ENCODE measurements around the gene ARHGAP44.

Gene ARHGAP44

GRCh38 chr17:12947047-12947446, 157.7 kb downstream of the ARHGAP44 start:
- Histone ChIP-seq H3K27me3 (ENCODE audit: control insufficient read depth in 2 of 2, insufficient read depth in 2 of 2, low read length in 2 of 2) (no peaks in the 10 kb centered on the region), H3K4me1 (ENCODE audit: control insufficient read depth in 2 of 2, insufficient read depth in 2 of 2, low read length in 2 of 2) (no peaks in the 10 kb centered on the region), H3K9ac (ENCODE audit: low read depth in 1 of 2, low read length in 2 of 2) (no peak overlapping the region), H3K9me3 (ENCODE audit: control insufficient read depth in 2 of 2, low read length in 2 of 2) (no peaks in the 10 kb centered on the region), H3K27ac (ENCODE audit: low read depth in 2 of 2, low read length in 2 of 2) (no peak overlapping the region), H3K4me3 (ENCODE audit: low read length in 2 of 2) (no peak overlapping the region), H3K36me3 (ENCODE audit: control insufficient read depth in 2 of 2, insufficient read depth in 2 of 2, low read length in 2 of 2) (peaks cover 47 to 48% of the 10 kb centered on the region in 2 donors)

- H3K27ac ChIP-seq (ENCODE audit: low read depth in 2 of 2, low read length in 2 of 2) = no peak overlapping the region
- H3K9me3 ChIP-seq (ENCODE audit: control insufficient read depth in 2 of 2, low read length in 2 of 2) = no peaks in the 10 kb centered on the region
- no peak overlapping the region for H3K4me3 ChIP-seq (ENCODE audit: low read length in 2 of 2)
- H3K36me3 ChIP-seq (ENCODE audit: control insufficient read depth in 2 of 2, insufficient read depth in 2 of 2, low read length in 2 of 2) = peaks cover 62 to 67% of the 10 kb centered on the region in 2 donors
- H3K27me3 ChIP-seq (ENCODE audit: control insufficient read depth in 2 of 2, insufficient read depth in 2 of 2, low read length in 2 of 2) = no peaks in the 10 kb centered on the region
- no peaks in the 10 kb centered on the region for H3K4me1 ChIP-seq (ENCODE audit: control insufficient read depth in 2 of 2, insufficient read depth in 2 of 2, low read length in 2 of 2)
- no peak overlapping the region for H3K9ac ChIP-seq (ENCODE audit: low read depth in 1 of 2, low read length in 2 of 2)
These were observed 162.7 kb downstream of the ARHGAP44 start for GRCh38 chr17:12952012-12952411.

- no peaks in the 10 kb centered on the region for H3K27me3 ChIP-seq (ENCODE audit: control insufficient read depth in 2 of 2, insufficient read depth in 2 of 2, low read length in 2 of 2)
- no peak overlapping the region for H3K27ac ChIP-seq (ENCODE audit: low read depth in 2 of 2, low read length in 2 of 2)
- no peak overlapping the region for H3K9ac ChIP-seq (ENCODE audit: low read depth in 1 of 2, low read length in 2 of 2)
- H3K9me3 ChIP-seq (ENCODE audit: control insufficient read depth in 2 of 2, low read length in 2 of 2) = no peaks in the 10 kb centered on the region
- H3K4me3 ChIP-seq (ENCODE audit: low read length in 2 of 2) = no peak overlapping the region
- no peaks in the 10 kb centered on the region for H3K4me1 ChIP-seq (ENCODE audit: control insufficient read depth in 2 of 2, insufficient read depth in 2 of 2, low read length in 2 of 2)
- peaks cover 60 to 63% of the 10 kb centered on the region in 2 donors for H3K36me3 ChIP-seq (ENCODE audit: control insufficient read depth in 2 of 2, insufficient read depth in 2 of 2, low read length in 2 of 2)
These were observed 163.9 kb downstream of the ARHGAP44 start for GRCh38 chr17:12953156-12953555.

- no peak overlapping the region for H3K27ac ChIP-seq (ENCODE audit: low read depth in 2 of 2, low read length in 2 of 2)
- H3K27me3 ChIP-seq (ENCODE audit: control insufficient read depth in 2 of 2, insufficient read depth in 2 of 2, low read length in 2 of 2) = no peaks in the 10 kb centered on the region
- H3K9me3 ChIP-seq (ENCODE audit: control insufficient read depth in 2 of 2, low read length in 2 of 2) = no peaks in the 10 kb centered on the region
- peaks cover 60 to 61% of the 10 kb centered on the region in 2 donors for H3K36me3 ChIP-seq (ENCODE audit: control insufficient read depth in 2 of 2, insufficient read depth in 2 of 2, low read length in 2 of 2)
- no peak overlapping the region for H3K4me3 ChIP-seq (ENCODE audit: low read length in 2 of 2)
- no peaks in the 10 kb centered on the region for H3K4me1 ChIP-seq (ENCODE audit: control insufficient read depth in 2 of 2, insufficient read depth in 2 of 2, low read length in 2 of 2)
- no peak overlapping the region for H3K9ac ChIP-seq (ENCODE audit: low read depth in 1 of 2, low read length in 2 of 2)
These were observed 166.2 kb downstream of the ARHGAP44 start for GRCh38 chr17:12955521-12955920.

- Histone ChIP-seq H3K27me3 (ENCODE audit: control insufficient read depth in 2 of 2, insufficient read depth in 2 of 2, low read length in 2 of 2) (no peaks in the 10 kb centered on the region), H3K36me3 (ENCODE audit: control insufficient read depth in 2 of 2, insufficient read depth in 2 of 2, low read length in 2 of 2) (peaks cover 47 to 48% of the 10 kb centered on the region in 2 donors), H3K9me3 (ENCODE audit: control insufficient read depth in 2 of 2, low read length in 2 of 2) (no peaks in the 10 kb centered on the region), H3K4me1 (ENCODE audit: control insufficient read depth in 2 of 2, insufficient read depth in 2 of 2, low read length in 2 of 2) (no peaks in the 10 kb centered on the region), H3K4me3 (ENCODE audit: low read length in 2 of 2) (no peak overlapping the region), H3K27ac (ENCODE audit: low read depth in 2 of 2, low read length in 2 of 2) (no peak overlapping the region), H3K9ac (ENCODE audit: low read depth in 1 of 2, low read length in 2 of 2) (no peak overlapping the region)
These were observed 169.5 kb downstream of the ARHGAP44 start for GRCh38 chr17:12958786-12959185.

GRCh38 chr17:12959441-12959840, 170.1 kb downstream of the ARHGAP44 start:
- no peaks in the 10 kb centered on the region for H3K9me3 ChIP-seq (ENCODE audit: control insufficient read depth in 2 of 2, low read length in 2 of 2)
- H3K27me3 ChIP-seq (ENCODE audit: control insufficient read depth in 2 of 2, insufficient read depth in 2 of 2, low read length in 2 of 2) = no peaks in the 10 kb centered on the region
- peaks cover 42 to 47% of the 10 kb centered on the region in 2 donors for H3K36me3 ChIP-seq (ENCODE audit: control insufficient read depth in 2 of 2, insufficient read depth in 2 of 2, low read length in 2 of 2)
- H3K27ac ChIP-seq (ENCODE audit: low read depth in 2 of 2, low read length in 2 of 2) = no peak overlapping the region
- H3K4me1 ChIP-seq (ENCODE audit: control insufficient read depth in 2 of 2, insufficient read depth in 2 of 2, low read length in 2 of 2) = no peaks in the 10 kb centered on the region
- no peak overlapping the region for H3K9ac ChIP-seq (ENCODE audit: low read depth in 1 of 2, low read length in 2 of 2)
- no peak overlapping the region for H3K4me3 ChIP-seq (ENCODE audit: low read length in 2 of 2)

GRCh38 chr17:12961655-12962054, 172.4 kb downstream of the ARHGAP44 start:
- Histone ChIP-seq H3K9ac (ENCODE audit: low read depth in 1 of 2, low read length in 2 of 2) (no peak overlapping the region), H3K4me1 (ENCODE audit: control insufficient read depth in 2 of 2, insufficient read depth in 2 of 2, low read length in 2 of 2) (no peaks in the 10 kb centered on the region), H3K36me3 (ENCODE audit: control insufficient read depth in 2 of 2, insufficient read depth in 2 of 2, low read length in 2 of 2) (peaks cover 30 to 35% of the 10 kb centered on the region in 2 donors), H3K4me3 (ENCODE audit: low read length in 2 of 2) (no peak overlapping the region), H3K27ac (ENCODE audit: low read depth in 2 of 2, low read length in 2 of 2) (no peak overlapping the region), H3K9me3 (ENCODE audit: control insufficient read depth in 2 of 2, low read length in 2 of 2) (no peaks in the 10 kb centered on the region), H3K27me3 (ENCODE audit: control insufficient read depth in 2 of 2, insufficient read depth in 2 of 2, low read length in 2 of 2) (no peaks in the 10 kb centered on the region)

GRCh38 chr17:12963505-12963904, 174.2 kb downstream of the ARHGAP44 start:
- no peaks in the 10 kb centered on the region for H3K27me3 ChIP-seq (ENCODE audit: control insufficient read depth in 2 of 2, insufficient read depth in 2 of 2, low read length in 2 of 2)
- no peak overlapping the region for H3K4me3 ChIP-seq (ENCODE audit: low read length in 2 of 2)
- H3K36me3 ChIP-seq (ENCODE audit: control insufficient read depth in 2 of 2, insufficient read depth in 2 of 2, low read length in 2 of 2) = peaks cover 21 to 24% of the 10 kb centered on the region in 2 donors
- H3K9me3 ChIP-seq (ENCODE audit: control insufficient read depth in 2 of 2, low read length in 2 of 2) = no peaks in the 10 kb centered on the region
- no peak overlapping the region for H3K9ac ChIP-seq (ENCODE audit: low read depth in 1 of 2, low read length in 2 of 2)
- no peaks in the 10 kb centered on the region for H3K4me1 ChIP-seq (ENCODE audit: control insufficient read depth in 2 of 2, insufficient read depth in 2 of 2, low read length in 2 of 2)
- no peak overlapping the region for H3K27ac ChIP-seq (ENCODE audit: low read depth in 2 of 2, low read length in 2 of 2)

- Histone ChIP-seq H3K4me1 (ENCODE audit: control insufficient read depth in 2 of 2, insufficient read depth in 2 of 2, low read length in 2 of 2) (no peaks in the 10 kb centered on the region), H3K27ac (ENCODE audit: low read depth in 2 of 2, low read length in 2 of 2) (no peak overlapping the region), H3K9me3 (ENCODE audit: control insufficient read depth in 2 of 2, low read length in 2 of 2) (no peaks in the 10 kb centered on the region), H3K27me3 (ENCODE audit: control insufficient read depth in 2 of 2, insufficient read depth in 2 of 2, low read length in 2 of 2) (no peaks in the 10 kb centered on the region), H3K36me3 (ENCODE audit: control insufficient read depth in 2 of 2, insufficient read depth in 2 of 2, low read length in 2 of 2) (peaks cover 18 to 19% of the 10 kb centered on the region in 2 donors), H3K9ac (ENCODE audit: low read depth in 1 of 2, low read length in 2 of 2) (no peak overlapping the region), H3K4me3 (ENCODE audit: low read length in 2 of 2) (no peak overlapping the region)
These were observed 174.9 kb downstream of the ARHGAP44 start for GRCh38 chr17:12964162-12964561.

- no peak overlapping the region for H3K9ac ChIP-seq (ENCODE audit: low read depth in 1 of 2, low read length in 2 of 2)
- H3K27ac ChIP-seq (ENCODE audit: low read depth in 2 of 2, low read length in 2 of 2) = no peak overlapping the region
- H3K9me3 ChIP-seq (ENCODE audit: control insufficient read depth in 2 of 2, low read length in 2 of 2) = no peaks in the 10 kb centered on the region
- H3K27me3 ChIP-seq (ENCODE audit: control insufficient read depth in 2 of 2, insufficient read depth in 2 of 2, low read length in 2 of 2) = no peaks in the 10 kb centered on the region
- H3K4me3 ChIP-seq (ENCODE audit: low read length in 2 of 2) = no peak overlapping the region
- H3K36me3 ChIP-seq (ENCODE audit: control insufficient read depth in 2 of 2, insufficient read depth in 2 of 2, low read length in 2 of 2) = peaks cover 12 to 14% of the 10 kb centered on the region in 2 donors
- H3K4me1 ChIP-seq (ENCODE audit: control insufficient read depth in 2 of 2, insufficient read depth in 2 of 2, low read length in 2 of 2) = no peaks in the 10 kb centered on the region
These were observed 175.5 kb downstream of the ARHGAP44 start for GRCh38 chr17:12964840-12965239.

GRCh38 chr17:12965988-12966387, 176.7 kb downstream of the ARHGAP44 start:
- no peak overlapping the region for H3K27ac ChIP-seq (ENCODE audit: low read depth in 2 of 2, low read length in 2 of 2)
- H3K4me3 ChIP-seq (ENCODE audit: low read length in 2 of 2) = no peak overlapping the region
- peaks cover 10 to 12% of the 10 kb centered on the region in 2 donors for H3K36me3 ChIP-seq (ENCODE audit: control insufficient read depth in 2 of 2, insufficient read depth in 2 of 2, low read length in 2 of 2)
- H3K4me1 ChIP-seq (ENCODE audit: control insufficient read depth in 2 of 2, insufficient read depth in 2 of 2, low read length in 2 of 2) = no peaks in the 10 kb centered on the region
- H3K27me3 ChIP-seq (ENCODE audit: control insufficient read depth in 2 of 2, insufficient read depth in 2 of 2, low read length in 2 of 2) = no peaks in the 10 kb centered on the region
- no peaks in the 10 kb centered on the region for H3K9me3 ChIP-seq (ENCODE audit: control insufficient read depth in 2 of 2, low read length in 2 of 2)
- H3K9ac ChIP-seq (ENCODE audit: low read depth in 1 of 2, low read length in 2 of 2) = no peak overlapping the region
